Natural killer cell treated with Interleukin-12 subunit alpha and Interleukin-12 subunit beta and Interleukin-15 and Interleukin-18, amount 100 ng/mL, for 72 hours (primary cell): Measurements from ENCODE around the gene OPTC. TPM values are rescaled to one million over a fixed set of nuclear protein-coding genes. Genes with fewer than 3 reads are reported as not detected.

Experiments
- ATAC-seq, 2 donors: fragments of 150-1000 bp; cut with Tn5 transposase in 1 of 2; sonication (Bioruptor Pico), chemical (Tn5 transposase) in 1 of 2; 2 replicates each; pipeline ENCODE4 v1.10.0; 2021
- DNase-seq: peaks from one replicate; pipeline ENCODE4 v3.0.0; 2022; ENCODE audit warnings: low spot score
- H3K27ac Mint-ChIP-seq, 2 donors: 1 replicate in 1 of 2; 2 replicates in 1 of 2; pipeline ENCODE4 v1.8.0; 2022; ENCODE audit warnings: mixed read lengths in 2 of 2, mild to moderate bottlenecking in 1 of 2, moderate library complexity in 1 of 2
- H3K27me3 Mint-ChIP-seq, 2 donors: 1 replicate in 1 of 2; 2 replicates in 1 of 2; pipeline ENCODE4 v1.8.0; 2022; ENCODE audit warnings: mixed read lengths in 2 of 2
- H3K36me3 Mint-ChIP-seq: one replicate; pipeline ENCODE4 v1.8.0; 2022; ENCODE audit warnings: mixed read lengths
- H3K4me1 Mint-ChIP-seq, 2 donors: 1 replicate in 1 of 2; 2 replicates in 1 of 2; pipeline ENCODE4 v1.8.0; 2022; ENCODE audit warnings: low read depth in 2 of 2, mixed read lengths in 2 of 2, mild to moderate bottlenecking in 1 of 2
- H3K4me3 Mint-ChIP-seq: one replicate; pipeline ENCODE4 v1.8.0; 2022; ENCODE audit warnings: mixed read lengths
- H3K9me3 Mint-ChIP-seq: 2 replicates; pipeline ENCODE4 v1.8.0; 2022; ENCODE audit warnings: mixed read lengths
- total RNA-seq, 2 donors: library from RNA; stranded (reverse); gene quantifications; one replicate each; pipeline ENCODE4 v1.2.3, GENCODE V29; 2022

OPTC gene
- total RNA-seq, 2 donors from 2014 or later = not detected

DNA sequence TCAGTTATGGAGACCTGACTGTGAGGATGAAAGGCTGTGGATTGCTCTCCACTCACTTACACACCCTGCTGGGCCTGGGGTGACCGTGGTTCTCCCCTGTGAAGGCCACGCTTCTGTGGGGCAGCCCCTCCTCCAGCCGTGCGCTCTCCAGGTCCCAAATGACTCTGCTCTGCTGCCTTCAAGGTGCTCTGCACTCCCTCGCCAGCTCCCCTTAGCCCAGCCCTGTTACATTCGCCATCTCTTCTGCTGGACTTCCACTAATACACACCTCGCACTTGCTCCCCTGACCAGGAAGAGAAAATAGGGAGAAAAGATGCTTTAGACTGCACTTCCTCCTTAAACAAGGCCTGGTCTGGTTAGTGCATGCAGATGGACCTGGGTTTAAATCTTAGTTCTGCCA, 24.6 kb downstream of the OPTC start:
- ATAC-seq (no peak), DNase-seq (no peak)
- peak overlapping the region in 1 of 2 donors; percentile 29 for H3K27ac Mint-ChIP-seq
- peaks cover 0 to 5% of the 10 kb centered on the region in 2 donors for H3K4me1 Mint-ChIP-seq
- H3K27me3 Mint-ChIP-seq = peaks cover 8 to 10% of the 10 kb centered on the region in 2 donors
- H3K9me3 Mint-ChIP-seq = no peaks in the 10 kb centered on the region
- H3K4me3 Mint-ChIP-seq = no peak overlapping the region
- H3K36me3 Mint-ChIP-seq = no peaks in the 10 kb centered on the region

DNA sequence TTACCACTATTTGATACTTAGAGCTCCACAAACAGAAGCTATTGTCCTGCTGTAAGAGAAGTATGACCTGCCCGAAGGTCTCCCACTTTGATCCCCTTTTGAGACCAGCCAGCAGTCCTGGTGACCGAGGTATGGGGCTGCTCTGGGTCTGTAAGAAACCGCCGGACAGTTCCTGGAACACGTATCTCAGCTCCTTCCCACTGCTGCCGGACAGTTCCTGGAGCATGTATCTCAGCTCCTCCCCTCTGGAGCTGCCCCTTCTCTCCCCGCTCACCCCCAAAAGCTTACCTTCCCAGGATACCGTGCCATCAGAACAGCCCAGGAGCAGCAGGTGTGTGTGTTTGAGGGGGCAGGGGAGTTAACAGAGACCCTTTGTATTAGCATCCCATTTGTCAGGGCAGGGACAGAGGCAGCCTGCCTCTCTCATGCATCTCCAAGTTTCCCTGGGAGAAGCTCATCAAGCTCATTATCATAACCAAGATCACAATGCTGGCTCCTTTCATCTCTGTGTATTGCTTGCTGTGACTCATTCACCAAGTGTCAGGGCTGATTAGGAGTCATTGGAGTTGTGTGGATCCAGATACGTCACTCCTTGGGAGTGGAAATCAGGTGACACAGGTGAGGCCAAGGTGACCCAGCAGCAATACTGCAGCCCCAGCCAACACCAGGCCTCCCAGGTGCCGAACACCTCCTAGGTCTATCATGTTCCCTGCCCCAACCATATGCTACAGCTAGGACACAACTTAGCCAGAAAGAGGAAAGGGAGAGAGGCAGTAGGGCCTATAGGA, 25.3 kb downstream of the OPTC start:
- Mint-ChIP-seq H3K9me3 (no peaks in the 10 kb centered on the region), H3K4me1 (peaks cover 0 to 5% of the 10 kb centered on the region in 2 donors), H3K27ac (peak overlapping the region in 1 of 2 donors; percentile 29), H3K36me3 (no peaks in the 10 kb centered on the region), H3K4me3 (no peak overlapping the region), H3K27me3 (peaks cover 7 to 8% of the 10 kb centered on the region in 2 donors)
- no peak for DNase-seq
- no peak for ATAC-seq

DNA sequence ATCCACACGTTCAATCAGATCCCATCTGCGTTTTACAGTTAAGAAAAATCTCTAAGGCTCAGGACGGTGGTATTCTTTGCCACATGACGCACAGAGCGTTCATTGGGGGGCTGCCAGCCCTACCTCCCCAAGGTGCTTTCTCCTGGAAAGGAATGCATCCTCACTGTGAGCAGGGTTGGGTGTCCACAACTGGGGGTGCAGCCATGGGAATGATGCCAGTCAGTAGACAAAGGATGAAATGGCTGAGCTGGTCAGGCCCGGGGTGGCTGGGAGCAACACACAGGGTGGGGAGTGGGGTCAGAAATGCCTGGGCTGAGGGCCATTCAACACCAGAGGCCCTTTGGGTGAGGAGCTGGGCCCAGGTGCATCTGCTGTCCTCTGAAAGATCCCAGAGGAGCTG, 25.9 kb downstream of the OPTC start:
- H3K9me3 Mint-ChIP-seq = no peaks in the 10 kb centered on the region
- H3K27ac Mint-ChIP-seq = no peak overlapping the region
- H3K4me1 Mint-ChIP-seq = peaks cover 0 to 5% of the 10 kb centered on the region in 2 donors
- H3K27me3 Mint-ChIP-seq = peaks cover 4 to 8% of the 10 kb centered on the region in 2 donors
- no peak for DNase-seq
- H3K4me3 Mint-ChIP-seq = no peak overlapping the region
- ATAC-seq = no peak
- H3K36me3 Mint-ChIP-seq = no peaks in the 10 kb centered on the region

DNA sequence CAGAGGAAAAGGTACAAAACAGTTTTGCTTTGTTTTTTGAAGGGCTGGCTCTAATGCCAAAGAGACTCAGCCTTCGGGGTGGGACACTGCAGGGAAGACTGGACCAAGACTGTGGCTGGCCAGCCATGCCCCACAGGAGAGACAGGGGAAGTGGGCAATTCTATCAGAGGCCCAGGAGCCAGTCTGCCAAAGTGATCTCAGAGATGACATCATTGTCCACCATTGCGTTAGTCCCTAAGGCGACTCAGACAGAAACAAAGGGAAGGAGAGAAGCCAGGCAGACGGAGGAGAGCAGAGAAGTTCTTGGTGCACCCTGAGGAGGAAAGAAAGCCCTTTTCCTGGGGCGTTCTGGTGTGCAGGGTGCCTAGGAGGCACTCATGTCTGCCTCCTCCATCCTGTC, 26.4 kb downstream of the OPTC start:
- Mint-ChIP-seq H3K9me3 (no peaks in the 10 kb centered on the region), H3K27ac (no peak overlapping the region), H3K27me3 (peaks cover 2 to 4% of the 10 kb centered on the region in 2 donors), H3K4me1 (peaks cover 0 to 5% of the 10 kb centered on the region in 2 donors), H3K36me3 (no peaks in the 10 kb centered on the region), H3K4me3 (no peak overlapping the region)
- ATAC-seq (no peak), DNase-seq (no peak)

DNA sequence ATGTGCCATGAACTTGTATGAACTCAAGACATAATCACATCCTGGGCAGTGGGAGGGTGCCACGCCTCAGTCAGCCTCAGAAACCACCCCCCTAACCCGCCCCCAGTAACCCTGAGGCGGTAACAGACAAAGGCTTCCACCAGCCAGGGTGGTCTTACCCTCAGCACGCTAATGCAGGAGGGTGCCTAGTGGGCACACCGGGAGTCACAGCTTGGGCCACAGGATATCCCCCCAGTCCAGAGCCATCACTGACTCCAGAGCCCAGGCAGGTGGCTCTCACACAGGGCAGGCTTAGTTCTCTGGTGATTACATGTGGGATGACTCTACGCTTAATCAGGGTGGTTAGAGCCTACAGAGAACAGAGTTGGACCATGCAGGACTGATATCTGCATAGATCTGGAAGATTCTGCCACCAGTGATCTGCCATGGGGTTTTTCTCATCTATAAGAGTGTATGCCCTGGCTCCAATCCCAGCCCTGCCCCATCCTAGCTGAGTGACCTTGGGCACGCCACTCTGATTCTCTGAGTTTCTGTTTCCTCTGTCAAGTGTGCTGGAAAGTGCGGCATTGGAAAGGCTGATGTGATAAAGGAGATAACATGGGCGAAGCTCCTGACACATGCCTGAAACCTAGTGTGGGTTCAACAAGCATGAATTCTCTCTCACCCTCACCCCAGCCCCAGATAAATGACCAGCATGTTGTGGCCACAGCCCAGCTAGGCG, 27.3 kb downstream of the OPTC start:
- DNase-seq (no peak), ATAC-seq (no peak)
- no peak overlapping the region for H3K4me3 Mint-ChIP-seq
- no peaks in the 10 kb centered on the region for H3K27me3 Mint-ChIP-seq
- H3K27ac Mint-ChIP-seq = no peak overlapping the region
- no peaks in the 10 kb centered on the region for H3K9me3 Mint-ChIP-seq
- H3K36me3 Mint-ChIP-seq = no peaks in the 10 kb centered on the region
- H3K4me1 Mint-ChIP-seq = peaks cover 0 to 5% of the 10 kb centered on the region in 2 donors

DNA sequence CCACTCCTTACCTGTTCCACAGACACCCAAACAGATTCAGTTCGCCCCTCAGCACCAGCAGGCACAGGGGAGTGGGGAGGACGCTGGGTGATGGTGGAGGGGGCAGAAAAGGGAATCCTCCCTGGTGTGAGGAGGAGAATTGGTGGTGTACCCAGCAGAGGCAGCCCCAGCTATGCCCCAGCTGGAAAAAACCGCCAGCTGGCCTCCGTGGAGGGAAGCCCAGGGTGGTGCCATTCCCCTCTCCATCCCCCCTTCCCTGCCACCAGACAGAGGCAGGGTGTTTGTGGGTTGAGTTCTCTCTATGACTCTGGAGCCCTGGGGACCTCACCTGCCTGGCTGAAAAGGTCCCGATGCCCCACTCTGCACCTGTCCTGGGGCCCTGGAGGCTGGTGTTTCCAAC, 27.9 kb downstream of the OPTC start:
- Mint-ChIP-seq H3K4me3 (no peak overlapping the region), H3K36me3 (no peaks in the 10 kb centered on the region), H3K27ac (no peak overlapping the region), H3K9me3 (no peaks in the 10 kb centered on the region), H3K4me1 (peaks cover 0 to 6% of the 10 kb centered on the region in 2 donors), H3K27me3 (peaks cover 0 to under 1% of the 10 kb centered on the region in 2 donors)
- no peak for DNase-seq
- ATAC-seq = peak in 1 of 2 donors; percentile 26

DNA sequence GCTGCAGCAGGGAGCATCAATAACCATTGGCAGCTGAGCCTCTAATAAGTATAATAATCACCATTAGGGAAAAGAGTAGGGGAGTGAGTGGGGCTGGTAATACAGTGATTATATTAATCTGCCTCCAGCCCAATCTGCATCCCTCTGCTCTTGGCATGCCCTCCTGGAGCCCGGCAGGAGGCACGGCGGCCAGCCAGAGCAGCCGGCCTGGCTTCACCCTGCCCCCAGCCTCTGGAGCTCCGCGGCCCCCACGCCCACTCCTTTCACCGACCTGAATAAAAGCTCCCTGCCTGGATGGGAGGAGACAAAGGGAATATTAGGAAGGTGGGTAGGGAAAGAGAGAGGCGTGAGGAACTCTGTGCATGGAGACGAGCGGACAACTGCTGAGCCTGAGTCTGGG, 28.3 kb downstream of the OPTC start:
- Mint-ChIP-seq H3K36me3 (no peaks in the 10 kb centered on the region), H3K4me3 (no peak overlapping the region), H3K27me3 (peaks cover 0 to 5% of the 10 kb centered on the region in 2 donors), H3K9me3 (no peaks in the 10 kb centered on the region), H3K27ac (no peak overlapping the region), H3K4me1 (peaks cover 0 to 10% of the 10 kb centered on the region in 2 donors)
- ATAC-seq (no peak), DNase-seq (no peak)

DNA sequence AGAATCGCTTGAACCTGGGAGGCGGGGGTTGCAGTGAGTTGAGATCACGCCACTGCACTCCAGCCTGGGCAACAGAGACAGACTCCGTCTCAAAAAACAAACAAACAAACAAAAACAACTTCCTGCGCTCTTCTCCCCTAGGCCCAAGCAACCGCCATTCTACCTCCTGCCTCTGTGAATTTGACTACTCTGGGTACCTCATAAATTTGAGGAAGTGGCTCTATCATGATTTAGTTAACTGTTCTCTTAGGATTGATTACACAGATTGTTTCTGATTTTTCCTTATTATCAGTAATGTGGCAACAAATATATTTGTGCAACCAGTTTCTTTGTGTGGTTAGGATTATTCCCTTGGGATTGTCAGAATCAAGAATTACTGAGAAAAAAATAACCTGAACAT, 29.7 kb downstream of the OPTC start:
- Mint-ChIP-seq H3K9me3 (no peaks in the 10 kb centered on the region), H3K4me3 (no peak overlapping the region), H3K4me1 (peaks cover 0 to 9% of the 10 kb centered on the region in 2 donors), H3K27ac (no peak overlapping the region), H3K36me3 (no peaks in the 10 kb centered on the region), H3K27me3 (peaks cover 0 to 7% of the 10 kb centered on the region in 2 donors)
- no peak for DNase-seq
- ATAC-seq = no peak

DNA sequence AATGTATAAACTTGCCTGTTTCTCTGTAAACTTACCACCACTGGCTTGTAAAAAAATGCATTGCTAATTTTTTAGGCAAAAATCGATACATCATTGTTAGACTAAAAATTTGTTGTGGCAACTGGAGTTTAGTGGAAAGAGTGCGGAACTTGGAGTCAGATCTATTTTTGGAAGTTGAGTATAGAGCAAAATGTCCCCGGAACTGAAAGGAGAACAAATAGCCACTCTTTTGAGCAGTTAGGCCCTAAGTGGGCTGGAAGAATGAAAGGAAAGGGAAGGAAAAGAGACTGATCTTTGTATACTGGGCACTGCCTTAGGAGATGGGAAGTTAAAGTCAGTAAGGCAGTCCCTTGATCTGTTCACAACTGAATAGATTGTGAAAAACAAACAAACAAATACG, 30.2 kb downstream of the OPTC start:
- Mint-ChIP-seq H3K36me3 (no peaks in the 10 kb centered on the region), H3K9me3 (no peaks in the 10 kb centered on the region), H3K27ac (no peak overlapping the region), H3K4me3 (no peak overlapping the region), H3K4me1 (peaks cover 0 to 6% of the 10 kb centered on the region in 2 donors), H3K27me3 (peaks cover 0 to 7% of the 10 kb centered on the region in 2 donors)
- ATAC-seq = no peak
- DNase-seq = no peak

DNA sequence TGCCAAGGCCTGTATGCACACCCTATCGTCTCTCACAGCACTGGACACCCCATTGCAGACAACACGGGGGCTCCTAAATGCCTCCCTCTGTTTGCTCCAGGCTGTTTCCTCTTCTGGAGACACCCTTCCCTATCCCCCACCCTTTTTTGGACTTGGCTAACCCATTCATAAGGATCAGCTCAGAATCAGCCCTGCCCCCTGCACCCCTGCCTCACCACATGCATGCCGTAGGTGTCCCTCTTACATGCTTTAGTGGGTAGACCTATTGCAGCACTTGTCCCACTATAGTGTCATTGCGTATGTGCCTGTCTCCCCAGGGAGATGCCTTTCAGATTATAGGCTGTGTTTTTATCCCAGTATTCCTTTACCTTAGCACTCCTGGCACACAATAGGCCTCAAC, 30.9 kb downstream of the OPTC start:
- Mint-ChIP-seq H3K36me3 (no peaks in the 10 kb centered on the region), H3K4me1 (peaks cover 0 to 6% of the 10 kb centered on the region in 2 donors), H3K4me3 (no peak overlapping the region), H3K9me3 (no peaks in the 10 kb centered on the region), H3K27ac (no peak overlapping the region), H3K27me3 (peaks cover 0 to 7% of the 10 kb centered on the region in 2 donors)
- no peak for DNase-seq
- ATAC-seq = no peak

DNA sequence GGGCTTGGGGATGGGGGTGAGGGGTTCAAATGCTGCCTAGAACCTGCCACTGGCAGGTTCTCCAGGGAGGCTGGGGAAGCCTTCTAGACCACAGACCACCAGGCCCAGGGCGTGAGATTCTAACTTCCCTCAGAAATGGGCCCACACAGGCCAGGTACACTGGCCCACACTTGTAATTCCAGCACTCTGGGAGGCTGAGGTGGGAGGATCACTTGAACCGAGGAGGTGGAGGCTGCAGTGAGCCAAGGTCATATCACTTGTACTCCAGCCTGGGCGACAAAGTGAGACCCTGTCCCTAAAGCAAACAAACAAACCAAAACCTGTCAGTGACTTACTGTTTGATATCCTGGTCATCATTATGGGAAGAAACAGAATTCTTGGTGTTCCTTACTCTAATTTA, 31.7 kb downstream of the OPTC start:
- H3K4me1 Mint-ChIP-seq = peaks cover 0 to 6% of the 10 kb centered on the region in 2 donors
- H3K4me3 Mint-ChIP-seq = no peak overlapping the region

DNA sequence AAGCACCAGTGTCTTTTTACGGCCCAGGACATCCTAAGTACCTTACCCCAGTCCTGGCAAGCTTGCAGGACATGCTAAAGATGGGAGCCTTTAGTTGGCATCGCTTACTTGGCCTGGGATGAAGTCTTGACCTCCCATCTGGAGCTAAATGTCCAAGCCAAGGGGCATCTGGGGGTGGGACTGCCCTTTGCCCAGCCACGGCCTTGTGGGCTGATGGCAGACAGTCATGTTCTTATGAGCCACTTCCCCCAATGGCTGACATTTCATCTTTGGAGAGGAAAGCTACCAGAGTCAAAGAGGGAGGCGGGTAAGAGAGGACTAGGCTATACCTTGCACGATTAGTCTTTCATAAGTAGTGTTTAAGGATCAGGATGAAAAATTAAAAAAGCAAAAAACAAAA, 32.2 kb downstream of the OPTC start:
- peaks cover 0 to 6% of the 10 kb centered on the region in 2 donors for H3K4me1 Mint-ChIP-seq
- H3K4me3 Mint-ChIP-seq = no peak overlapping the region
- ATAC-seq (no peak), DNase-seq (no peak)
- no peak overlapping the region for H3K27ac Mint-ChIP-seq
- H3K27me3 Mint-ChIP-seq = peaks cover 0 to 7% of the 10 kb centered on the region in 2 donors
- no peaks in the 10 kb centered on the region for H3K9me3 Mint-ChIP-seq
- H3K36me3 Mint-ChIP-seq = no peaks in the 10 kb centered on the region

More for the DNA sequence above, 31.7 kb downstream of the OPTC start:
- DNase-seq (no peak), ATAC-seq (no peak)
- H3K9me3 Mint-ChIP-seq = no peaks in the 10 kb centered on the region
- H3K36me3 Mint-ChIP-seq = no peaks in the 10 kb centered on the region
- H3K27me3 Mint-ChIP-seq = peaks cover 0 to 7% of the 10 kb centered on the region in 2 donors
- H3K27ac Mint-ChIP-seq = no peak overlapping the region

DNA sequence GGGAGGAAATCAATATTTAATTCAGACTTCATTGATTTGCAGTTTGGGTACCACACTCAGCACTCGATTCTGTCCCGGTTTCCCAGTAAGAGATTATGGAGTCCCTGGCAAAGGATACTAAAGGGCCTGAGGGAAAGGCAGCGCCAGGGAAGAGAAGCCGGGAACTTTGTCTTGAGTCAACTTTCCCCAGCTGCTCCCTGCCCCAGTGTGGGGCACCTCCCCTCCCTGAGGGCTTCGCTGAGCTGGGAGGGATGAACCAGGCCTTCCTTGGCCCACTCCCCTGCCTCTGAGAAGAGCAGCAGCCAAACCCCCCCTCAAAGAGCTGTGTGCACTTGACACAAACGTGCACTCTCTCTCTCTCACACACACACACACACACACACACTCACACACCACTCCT, 32.6 kb downstream of the OPTC start:
- Mint-ChIP-seq H3K4me1 (peaks cover 0 to 6% of the 10 kb centered on the region in 2 donors), H3K9me3 (no peaks in the 10 kb centered on the region), H3K27me3 (peaks cover 0 to 7% of the 10 kb centered on the region in 2 donors), H3K27ac (peak overlapping the region in 1 of 2 donors; percentile 17), H3K4me3 (no peak overlapping the region), H3K36me3 (no peaks in the 10 kb centered on the region)
- DNase-seq (no peak), ATAC-seq (no peak)

DNA sequence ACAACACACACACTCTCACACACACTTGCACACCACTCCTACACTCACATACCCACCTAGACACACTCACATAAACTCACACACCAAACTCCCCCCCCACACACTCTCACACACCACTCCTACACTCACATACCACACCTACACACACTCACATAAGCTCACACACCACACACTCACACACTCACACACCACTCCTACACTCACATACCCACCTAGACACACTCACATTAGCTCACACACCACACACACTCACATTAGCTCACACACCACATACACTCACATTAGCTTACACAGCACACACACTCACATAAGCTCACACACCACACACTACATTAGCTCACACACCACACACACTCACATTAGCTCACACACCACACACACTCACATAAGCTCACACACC, 33.1 kb downstream of the OPTC start:
- ATAC-seq (no peak), DNase-seq (no peak)

More for the DNA sequence above, 33.1 kb downstream of the OPTC start:
- H3K4me3 Mint-ChIP-seq = no peak overlapping the region
- H3K27ac Mint-ChIP-seq = peak overlapping the region in 1 of 2 donors; percentile 17
- peaks cover 0 to 7% of the 10 kb centered on the region in 2 donors for H3K27me3 Mint-ChIP-seq
- no peaks in the 10 kb centered on the region for H3K36me3 Mint-ChIP-seq
- H3K4me1 Mint-ChIP-seq = peaks cover 0 to 6% of the 10 kb centered on the region in 2 donors
- no peaks in the 10 kb centered on the region for H3K9me3 Mint-ChIP-seq
